Ovary (tissue), 9 donors: ENCODE measurements around the gene SETD2. TPM values are rescaled to one million over a fixed set of nuclear protein-coding genes. Genes with fewer than 3 reads are reported as not detected.
"Not testable (repeated sequence)": the region's sequence is repeated elsewhere in the genome, so short reads cannot be mapped to it uniquely, and the experiment has no call there.

ENCODE experiments used
- DNase-seq, 5 donors: peaks; one replicate each; pipeline ENCODE4 v3.0.0-alpha.2; 2019 to 2020
- H3K27ac ChIP-seq, 2 donors: fragments of 200-600 bp; one replicate each; pipeline versions ENCODE4 v1.5.1 to v1.8.0; 2019 to 2022
- H3K27me3 ChIP-seq: fragments of 200-600 bp; one replicate; pipeline ENCODE4 v1.8.0; 2022
- H3K36me3 ChIP-seq: fragments of 200-600 bp; sonication (generic); one replicate; pipeline ENCODE4 v1.5.1; 2019
- H3K4me1 ChIP-seq: one replicate; pipeline ENCODE4 v1.8.1; 2013; ENCODE audit warnings: mild to moderate bottlenecking, moderate library complexity; ENCODE audit not compliant: insufficient read depth
- H3K4me3 ChIP-seq: fragments of 200-600 bp; sonication (generic); one replicate; pipeline ENCODE4 v1.5.1; 2017
- H3K9me3 ChIP-seq, 2 donors: fragments of 200-600 bp in 1 of 2; sonication (generic) in 1 of 2; one replicate each; pipeline versions ENCODE4 v1.5.1 to v1.8.1; 2013 to 2019; ENCODE audit warnings: mild to moderate bottlenecking in 1 of 2, moderate library complexity in 1 of 2
- EP300 ChIP-seq: sonication (generic); formaldehyde crosslinking; IDR thresholded peaks from one replicate; pipeline ENCODE4 v1.6.1; 2017; ENCODE audit warnings: antibody characterized with exemption
- POLR2A ChIP-seq: fragments of 450-650 bp; IDR thresholded peaks from one replicate; pipeline ENCODE4 v1.6.1; 2017; ENCODE audit warnings: antibody characterized with exemption, mild to moderate bottlenecking, moderate library complexity
- WGBS, 3 donors: extraction: QIAGEN DNeasy Blood & Tissue Kit in 1 of 3; methylation state at CpG; one replicate each; pipeline versions ENCODE4 v1.1.5 to v1.1.7; 2013 to 2017; 5-methylcytosine and 5-hydroxymethylcytosine counted together
- intact Hi-C, 4 donors: fragments of 100-400 bp; cut with DNase I; formaldehyde crosslinking; loops; one replicate each; pipeline versions ENCODE4 v1.11.0 to v1.15.1; 2022 to 2023
- polyA plus RNA-seq, 2 donors: library from polyadenylated mRNA; stranded (reverse); fragments of 200-250 nt in 1 of 2; fragments of 350-450 nt in 1 of 2; fragmentation: Illumina TruSeq in 1 of 2; extraction: RNeasy Lipid Tissue Mini Kit (QIAGEN cat#74804) in 1 of 2; gene quantifications; one replicate each; pipeline ENCODE4 v1.2.3, GENCODE V29; 2013 to 2014
- total RNA-seq, 7 donors: library from RNA; depleted of rRNA in 2 of 7; stranded (reverse); fragments of >200 nt in 2 of 7; fragmentation: NEBNext Ultra II Directional in 3 of 7; extraction: Animal tissue kit (Norgen Biotek cat#: 25700) in 3 of 7; gene quantifications; one replicate each; pipeline versions ENCODE4 v1.1.0 to v1.2.4, GENCODE V29; 2016 to 2023
- TF ChIP-seq, protein P1 (sequence below), 3 donors: fragments of 450-650 bp in 2 of 3; fragments of 200-600 bp in 1 of 3; IDR thresholded peaks; one replicate each; pipeline versions ENCODE4 v1.5.1 to v1.8.0; 2016 to 2022; ENCODE audit warnings: antibody characterized with exemption in 3 of 3, mild to moderate bottlenecking in 1 of 3
- donor health status: DM: no; HTN: no; CAD: no; lungs with moderate emphysema.
- donor health status: DM: no; HTN: no; CAD: no.
- donor health status: Bipolar disorder and iron deficiency.
- donor health status: DM: yes; HTN: yes; CAD: no.
- donor health status: DM: no; HTN: no; CAD: no.
- donor health status: DM: yes; HTN: yes; CAD: no.

SETD2 gene
- total and polyA plus RNA-seq, 9 donors = 22.9 to 62.9 (median 49.2) TPM

DNA sequence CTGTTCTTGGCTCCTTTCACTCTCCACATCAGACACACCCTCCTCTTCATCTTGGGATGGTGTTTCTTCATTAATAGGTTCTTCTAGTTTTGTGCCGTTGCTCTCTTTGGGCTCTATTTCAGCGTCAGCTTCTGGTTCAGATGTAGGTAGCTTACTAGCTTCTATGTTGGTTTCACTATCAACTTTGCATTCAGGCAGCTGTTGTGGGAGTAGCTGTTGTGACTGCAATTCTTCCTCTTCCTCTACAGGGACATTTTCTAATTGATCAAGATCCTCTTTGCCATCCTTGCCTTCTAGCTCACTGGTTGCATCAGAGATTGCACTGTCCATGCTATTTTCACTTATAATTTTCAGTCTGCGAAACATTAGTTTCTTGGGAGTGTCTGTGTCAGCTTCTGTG lies 80.1 kb downstream of the SETD2 start:
- no peak overlapping the region for H3K27ac ChIP-seq
- no peaks in the 10 kb centered on the region for H3K4me1 ChIP-seq
- H3K9me3 ChIP-seq = no peaks in the 10 kb centered on the region
- intact Hi-C loops = no loop called here
- H3K36me3 ChIP-seq = no peaks in the 10 kb centered on the region
- DNase-seq = no peak
- 90 to 92% (median 92%) methylated on average over 3 of the region's 3 CpGs for WGBS, 3 donors
- TF ChIP-seq POLR2A = no peak
- TF ChIP-seq, protein P1, sequence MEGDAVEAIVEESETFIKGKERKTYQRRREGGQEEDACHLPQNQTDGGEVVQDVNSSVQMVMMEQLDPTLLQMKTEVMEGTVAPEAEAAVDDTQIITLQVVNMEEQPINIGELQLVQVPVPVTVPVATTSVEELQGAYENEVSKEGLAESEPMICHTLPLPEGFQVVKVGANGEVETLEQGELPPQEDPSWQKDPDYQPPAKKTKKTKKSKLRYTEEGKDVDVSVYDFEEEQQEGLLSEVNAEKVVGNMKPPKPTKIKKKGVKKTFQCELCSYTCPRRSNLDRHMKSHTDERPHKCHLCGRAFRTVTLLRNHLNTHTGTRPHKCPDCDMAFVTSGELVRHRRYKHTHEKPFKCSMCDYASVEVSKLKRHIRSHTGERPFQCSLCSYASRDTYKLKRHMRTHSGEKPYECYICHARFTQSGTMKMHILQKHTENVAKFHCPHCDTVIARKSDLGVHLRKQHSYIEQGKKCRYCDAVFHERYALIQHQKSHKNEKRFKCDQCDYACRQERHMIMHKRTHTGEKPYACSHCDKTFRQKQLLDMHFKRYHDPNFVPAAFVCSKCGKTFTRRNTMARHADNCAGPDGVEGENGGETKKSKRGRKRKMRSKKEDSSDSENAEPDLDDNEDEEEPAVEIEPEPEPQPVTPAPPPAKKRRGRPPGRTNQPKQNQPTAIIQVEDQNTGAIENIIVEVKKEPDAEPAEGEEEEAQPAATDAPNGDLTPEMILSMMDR (IDR thresholded peaks at IDR 0.05) = no peak
- no peak for TF ChIP-seq EP300
- H3K4me3 ChIP-seq = no peak overlapping the region
- H3K27me3 ChIP-seq = no peaks in the 10 kb centered on the region

DNA sequence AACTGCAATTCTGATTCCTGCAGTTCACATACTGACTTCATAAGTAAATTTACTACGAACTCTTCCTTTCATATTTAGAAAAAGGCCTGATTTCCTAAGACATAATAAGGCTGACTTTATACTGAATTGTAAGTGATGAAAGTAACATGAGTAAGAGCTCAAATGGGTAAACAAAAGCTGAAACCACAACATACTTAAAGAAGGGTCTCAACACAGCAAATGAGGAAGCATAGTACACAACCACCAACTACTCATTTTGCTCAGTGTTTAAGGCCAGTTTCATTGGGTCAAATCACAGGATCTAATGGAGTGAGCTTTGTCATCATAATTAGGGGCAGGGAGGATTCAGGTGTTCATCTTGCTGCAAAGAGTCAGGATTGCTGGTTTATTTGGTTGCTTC lies 81.4 kb downstream of the SETD2 start:
- whole genome bisulfite sequencing, 3 donors = 89 to 100% (median 97%) methylated on average over 1 of the region's 1 CpG
- DNase-seq = no peak
- Histone ChIP-seq H3K4me1 (no peaks in the 10 kb centered on the region), H3K9me3 (no peaks in the 10 kb centered on the region), H3K27me3 (no peaks in the 10 kb centered on the region), H3K27ac (no peak overlapping the region), H3K4me3 (no peak overlapping the region), H3K36me3 (no peaks in the 10 kb centered on the region)
- TF ChIP-seq POLR2A (no peak), EP300 (no peak)
- TF ChIP-seq, protein P1 (IDR thresholded peaks at IDR 0.05) = no peak
- intact Hi-C loops = no loop called here

- no peak for DNase-seq
- Histone ChIP-seq H3K9me3 (no peaks in the 10 kb centered on the region), H3K4me1 (no peaks in the 10 kb centered on the region), H3K4me3 (no peak overlapping the region), H3K36me3 (no peaks in the 10 kb centered on the region), H3K27ac (no peak overlapping the region), H3K27me3 (no peaks in the 10 kb centered on the region)
- intact Hi-C loops = no loop called here
- TF ChIP-seq POLR2A = no peak
- TF ChIP-seq EP300 = no peak
- TF ChIP-seq, protein P1 (IDR thresholded peaks at IDR 0.05) = no peak
These were observed 84.5 kb downstream of the SETD2 start for GRCh38 chr3:47079432-47079831.

DNA sequence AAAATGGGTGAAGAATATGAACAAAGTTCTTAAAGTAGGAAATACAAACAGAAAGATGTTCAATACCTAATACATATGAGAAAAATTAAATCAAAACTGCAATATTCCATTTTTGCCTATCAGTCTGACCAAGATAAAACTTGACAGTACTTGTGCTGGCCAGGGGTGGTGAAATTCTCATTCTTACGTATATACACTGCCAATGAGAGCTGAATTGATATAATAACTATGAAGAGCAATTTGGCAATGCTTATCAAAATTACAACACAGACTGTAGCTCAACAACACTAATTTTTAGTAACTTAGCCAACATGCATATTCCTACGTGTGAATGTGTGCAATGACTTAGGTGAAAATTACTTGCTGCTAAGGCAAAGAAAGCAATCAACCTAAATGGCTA lies 90.2 kb downstream of the SETD2 start:
- 70 to 76% (median 73%) methylated on average over 2 of the region's 2 CpGs for WGBS, 3 donors
- Histone ChIP-seq H3K4me1 (no peaks in the 10 kb centered on the region), H3K27ac (no peak overlapping the region), H3K36me3 (no peaks in the 10 kb centered on the region), H3K4me3 (no peak overlapping the region), H3K27me3 (no peaks in the 10 kb centered on the region), H3K9me3 (no peaks in the 10 kb centered on the region)
- DNase-seq = no peak
- TF ChIP-seq, protein P1 (IDR thresholded peaks at IDR 0.05) = no peak
- TF ChIP-seq EP300 = no peak
- TF ChIP-seq POLR2A = no peak
- intact Hi-C loops = no loop called here

GRCh38 chr3:47070770-47071169 lies 93.1 kb downstream of the SETD2 start:
- no peak overlapping the region for H3K4me3 ChIP-seq
- H3K4me1 ChIP-seq = no peaks in the 10 kb centered on the region
- no peak for DNase-seq
- H3K9me3 ChIP-seq = no peaks in the 10 kb centered on the region
- H3K27me3 ChIP-seq = no peaks in the 10 kb centered on the region
- no peak overlapping the region for H3K27ac ChIP-seq
- WGBS, 3 donors = 94 to 98% (median 96%) methylated on average over 3 of the region's 3 CpGs
- intact Hi-C loops = no loop called here
- no peaks in the 10 kb centered on the region for H3K36me3 ChIP-seq
- TF ChIP-seq EP300 (no peak), POLR2A (no peak)
- TF ChIP-seq, protein P1 (IDR thresholded peaks at IDR 0.05) = no peak

DNA sequence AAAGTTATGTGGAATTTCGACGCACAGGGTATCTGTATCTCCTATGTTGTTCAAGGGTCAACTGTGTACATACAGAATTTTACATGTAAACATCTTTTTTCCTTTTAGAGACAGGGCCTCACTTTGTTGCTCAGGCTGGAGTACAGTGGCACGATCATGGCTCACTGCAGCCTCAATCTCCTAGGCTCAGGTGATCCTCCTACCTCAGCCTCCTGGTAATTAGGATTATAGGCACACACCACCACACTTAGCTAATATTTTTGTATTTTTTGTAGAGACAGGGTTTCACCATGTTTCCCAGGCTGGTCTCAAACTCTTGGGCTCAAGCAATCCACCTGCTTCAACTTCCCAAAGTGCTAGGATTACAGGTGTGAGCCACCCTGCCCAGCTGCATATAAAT lies 97.7 kb downstream of the SETD2 start:
- H3K27me3 ChIP-seq, H3K9me3 ChIP-seq, DNase-seq, H3K36me3 ChIP-seq, H3K27ac ChIP-seq, H3K4me1 ChIP-seq, H3K4me3 ChIP-seq, intact Hi-C loops: not testable (repeated sequence)
- WGBS, 3 donors = 96 to 98% (median 97%) methylated on average over 3 of the region's 3 CpGs
